ENCODE measurements around the gene SRA1.

Gene SRA1

DNA sequence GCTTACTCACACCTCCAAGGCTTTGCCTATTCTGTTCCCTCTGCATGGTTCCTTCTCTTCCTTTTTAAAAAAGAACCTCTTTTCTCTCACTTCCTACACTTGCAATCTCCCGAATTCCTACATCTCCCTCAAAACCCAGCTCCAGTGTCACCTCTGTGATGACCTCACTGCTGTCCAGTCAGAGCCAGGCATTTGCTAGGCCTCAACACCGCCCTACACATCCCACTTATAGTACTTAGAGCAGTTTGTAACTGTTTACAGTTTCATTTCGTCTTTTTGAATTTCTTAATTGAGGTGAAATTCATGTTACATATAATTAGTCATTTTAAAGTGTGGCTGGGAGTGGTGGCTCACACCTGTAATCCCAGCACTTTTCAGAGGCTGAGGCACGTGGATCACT lies 44.9 kb upstream of the SRA1 start:
- H3K4me3 ChIP-seq (ENCODE audit: low read length), result no peak overlapping the region
- H3K27me3 ChIP-seq (ENCODE audit: low read depth, low read length), result no peaks in the 10 kb centered on the region
- H3K79me2 ChIP-seq (ENCODE audit: low read length), result no peaks in the 10 kb centered on the region
- H3K4me1 ChIP-seq (ENCODE audit: low read length), result no peaks in the 10 kb centered on the region
- no peaks in the 10 kb centered on the region for H3K36me3 ChIP-seq (replicated peaks; ENCODE audit: low read depth, low read length)
- no peaks in the 10 kb centered on the region for H3K9me3 ChIP-seq (ENCODE audit: insufficient read depth, low read length)
- no peak overlapping the region for H3K9ac ChIP-seq (ENCODE audit: low read length)
- TF ChIP-seq EZH2phosphoT487 (IDR thresholded peaks at IDR 0.05; ENCODE audit: low read depth) (no peak), CTCF (IDR thresholded peaks at IDR 0.05; ENCODE audit: low read depth, low read length) (no peak)
- H4K20me1 ChIP-seq (ENCODE audit: insufficient read depth, low read length), result no peaks in the 10 kb centered on the region
- H2AFZ ChIP-seq (ENCODE audit: low read depth, low read length), result no peak overlapping the region
- H3K4me2 ChIP-seq (ENCODE audit: low read length), result no peak overlapping the region
- H3K27ac ChIP-seq (ENCODE audit: low read length), result no peak overlapping the region

DNA sequence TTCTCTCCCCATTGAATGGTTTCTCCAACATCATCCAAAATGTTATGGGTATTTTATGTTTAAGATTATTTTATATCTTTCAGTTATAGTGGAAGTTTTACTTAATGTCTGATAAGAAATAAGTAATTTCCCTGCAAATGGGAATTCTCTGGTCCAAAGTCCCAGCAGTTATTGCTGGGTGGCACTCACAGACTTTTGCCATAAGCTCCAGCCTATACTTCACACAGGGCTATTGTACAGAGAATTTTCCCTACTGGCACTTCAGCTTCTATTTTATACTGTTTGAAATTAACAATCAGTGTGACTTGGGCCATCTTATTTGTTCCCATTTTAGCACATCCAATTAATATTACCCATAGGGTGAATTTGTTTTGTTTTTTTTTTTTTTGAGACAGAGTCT lies 42.8 kb upstream of the SRA1 start:
- Histone ChIP-seq H4K20me1 (ENCODE audit: insufficient read depth, low read length) (no peaks in the 10 kb centered on the region), H3K27ac (ENCODE audit: low read length) (no peak overlapping the region), H3K4me2 (ENCODE audit: low read length) (no peak overlapping the region), H3K79me2 (ENCODE audit: low read length) (no peaks in the 10 kb centered on the region), H3K4me1 (ENCODE audit: low read length) (no peaks in the 10 kb centered on the region), H3K9ac (ENCODE audit: low read length) (no peak overlapping the region), H3K27me3 (ENCODE audit: low read depth, low read length) (no peaks in the 10 kb centered on the region), H3K9me3 (ENCODE audit: insufficient read depth, low read length) (no peaks in the 10 kb centered on the region), H2AFZ (ENCODE audit: low read depth, low read length) (no peak overlapping the region), H3K4me3 (ENCODE audit: low read length) (no peak overlapping the region), H3K36me3 (replicated peaks; ENCODE audit: low read depth, low read length) (no peaks in the 10 kb centered on the region)
- TF ChIP-seq EZH2phosphoT487 (IDR thresholded peaks at IDR 0.05; ENCODE audit: low read depth) (no peak), CTCF (IDR thresholded peaks at IDR 0.05; ENCODE audit: low read depth, low read length) (no peak)

GRCh38 chr5:140598836-140599235 lies 41.6 kb upstream of the SRA1 start:
- Histone ChIP-seq H3K4me2 (ENCODE audit: low read length) (no peak overlapping the region), H3K79me2 (ENCODE audit: low read length) (no peaks in the 10 kb centered on the region), H3K9ac (ENCODE audit: low read length) (no peak overlapping the region), H3K9me3 (ENCODE audit: insufficient read depth, low read length) (no peaks in the 10 kb centered on the region), H3K27me3 (ENCODE audit: low read depth, low read length) (no peaks in the 10 kb centered on the region), H3K4me3 (ENCODE audit: low read length) (no peak overlapping the region), H3K27ac (ENCODE audit: low read length) (no peak overlapping the region), H3K36me3 (replicated peaks; ENCODE audit: low read depth, low read length) (no peaks in the 10 kb centered on the region), H4K20me1 (ENCODE audit: insufficient read depth, low read length) (no peaks in the 10 kb centered on the region), H2AFZ (ENCODE audit: low read depth, low read length) (no peak overlapping the region), H3K4me1 (ENCODE audit: low read length) (no peaks in the 10 kb centered on the region)
- TF ChIP-seq CTCF (IDR thresholded peaks at IDR 0.05; ENCODE audit: low read depth, low read length) (no peak), EZH2phosphoT487 (IDR thresholded peaks at IDR 0.05; ENCODE audit: low read depth) (no peak)

GRCh38 chr5:140596321-140596741 lies 39.1 kb upstream of the SRA1 start:
- Histone ChIP-seq H3K27me3 (ENCODE audit: low read depth, low read length) (no peaks in the 10 kb centered on the region), H4K20me1 (ENCODE audit: insufficient read depth, low read length) (no peaks in the 10 kb centered on the region), H3K4me1 (ENCODE audit: low read length) (no peaks in the 10 kb centered on the region), H3K9ac (ENCODE audit: low read length) (no peak overlapping the region), H3K79me2 (ENCODE audit: low read length) (no peaks in the 10 kb centered on the region), H3K4me3 (ENCODE audit: low read length) (no peak overlapping the region), H3K36me3 (replicated peaks; ENCODE audit: low read depth, low read length) (no peaks in the 10 kb centered on the region), H2AFZ (ENCODE audit: low read depth, low read length) (no peak overlapping the region), H3K27ac (ENCODE audit: low read length) (no peak overlapping the region), H3K9me3 (ENCODE audit: insufficient read depth, low read length) (no peaks in the 10 kb centered on the region), H3K4me2 (ENCODE audit: low read length) (no peak overlapping the region)
- TF ChIP-seq EZH2phosphoT487 (IDR thresholded peaks at IDR 0.05; ENCODE audit: low read depth) (no peak), CTCF (IDR thresholded peaks at IDR 0.05; ENCODE audit: low read depth, low read length) (no peak)

Measured in OCI-LY3 (cell line).